Measurements from ENCODE around the gene TNRC18.
"Not testable (repeated sequence)": the region's sequence is repeated elsewhere in the genome, so short reads cannot be mapped to it uniquely, and the experiment has no call there.

The TNRC18 gene

GRCh38 chr7:5274985-5275431 is 148.6 kb downstream of the TNRC18 start:
- DNase-seq (ENCODE audit: low read depth in 2 of 2): not testable (repeated sequence)

GRCh38 chr7:5274441-5274840 is 149.2 kb downstream of the TNRC18 start:
- DNase-seq (ENCODE audit: low read depth in 2 of 2): no peak

GRCh38 chr7:5273831-5274405 is 149.7 kb downstream of the TNRC18 start:
- DNase-seq (ENCODE audit: low read depth in 2 of 2): not testable (repeated sequence)

- DNase-seq (ENCODE audit: low read depth in 2 of 2): no peak
Measured at GRCh38 chr7:5270788-5271187, 152.8 kb downstream of the TNRC18 start.

- not testable (repeated sequence) for DNase-seq (ENCODE audit: low read depth in 2 of 2)
Measured at GRCh38 chr7:5269992-5270657, 153.5 kb downstream of the TNRC18 start.

GRCh38 chr7:5267829-5268228 is 155.8 kb downstream of the TNRC18 start:
- not testable (repeated sequence) for DNase-seq (ENCODE audit: low read depth in 2 of 2)

- no peak for DNase-seq (ENCODE audit: low read depth in 2 of 2)
Measured at GRCh38 chr7:5266191-5267028, 157.2 kb downstream of the TNRC18 start.

GRCh38 chr7:5265320-5266190 is 158.1 kb downstream of the TNRC18 start:
- DNase-seq (ENCODE audit: low read depth in 2 of 2): no peak

GRCh38 chr7:5263066-5263465 is 160.6 kb downstream of the TNRC18 start:
- DNase-seq (ENCODE audit: low read depth in 2 of 2): not testable (repeated sequence)

GRCh38 chr7:5260530-5261068 is 163.0 kb downstream of the TNRC18 start:
- DNase-seq (ENCODE audit: low read depth in 2 of 2): not testable (repeated sequence)
